Suprapubic skin (tissue), 4 donors: ENCODE results near the gene CS.

Experiments used
- CTCF ChIP-seq, 2 donors: fragments of 200-600 bp in 1 of 2; fragments of 450-650 bp in 1 of 2; sonication (generic) in 1 of 2; IDR thresholded peaks; one replicate each; pipeline ENCODE4 v1.5.1; 2016 to 2019; ENCODE audit warnings: antibody characterized with exemption in 2 of 2, mild to moderate bottlenecking in 1 of 2, moderate library complexity in 1 of 2
- POLR2A ChIP-seq, 2 donors: fragments of 450-650 bp; IDR thresholded peaks; one replicate each; pipeline ENCODE4 v1.6.1; 2017; ENCODE audit warnings: antibody characterized with exemption in 2 of 2, mild to moderate bottlenecking in 2 of 2, moderate library complexity in 2 of 2
- POLR2AphosphoS5 ChIP-seq, 3 donors: sonication (generic); formaldehyde crosslinking; IDR thresholded peaks; one replicate each; pipeline ENCODE4 v1.6.1; 2017; ENCODE audit warnings: antibody characterized with exemption in 3 of 3

DNA sequence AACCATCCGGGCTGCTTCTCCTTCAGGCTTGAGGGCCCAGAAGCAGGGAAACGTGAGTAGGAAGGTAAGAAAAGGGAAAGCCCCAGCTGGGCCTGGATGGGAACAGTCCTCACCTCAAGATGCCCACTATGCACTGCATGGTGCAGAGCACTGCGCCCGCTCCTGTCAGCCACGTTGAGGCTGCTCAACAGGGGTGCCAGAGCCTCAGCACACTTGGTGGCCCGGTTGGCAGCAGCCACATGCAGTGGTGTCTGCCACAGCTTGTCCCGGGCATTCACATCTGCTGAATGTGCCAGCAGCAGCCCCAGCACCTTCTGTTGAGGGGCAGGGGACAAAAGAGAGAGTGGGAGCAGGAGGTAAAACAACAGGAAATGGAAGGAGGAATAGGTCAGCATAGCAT is 44.5 kb downstream of the CS start:
- no peak for TF ChIP-seq CTCF (IDR thresholded peaks at IDR 0.05)
- no peak for TF ChIP-seq POLR2AphosphoS5 (IDR thresholded peaks at IDR 0.05)
- TF ChIP-seq POLR2A (IDR thresholded peaks at IDR 0.05) = no peak
